Inflammatory macrophage (primary cell): ENCODE data around the gene ABCB9.
"Not testable (repeated sequence)": the region's sequence is repeated elsewhere in the genome, so short reads cannot be mapped to it uniquely, and the experiment has no call there.

Source experiments
- DNase-seq, 2 donors: peaks; one replicate each; pipeline ENCODE4 v3.0.0-alpha.2; 2020 to 2022
- total RNA-seq, 18 experiments: gene quantifications; one replicate each; lab custom pipeline; 2026; ENCODE audit warnings: mixed read lengths in 6 of 18, inconsistent platforms in 2 of 18; lab: John Stamatoyannopoulos, UW

The ABCB9 gene
- total RNA-seq, result 4.1 to 35.8 (median 14.1) reads per million in 18 experiments

DNA sequence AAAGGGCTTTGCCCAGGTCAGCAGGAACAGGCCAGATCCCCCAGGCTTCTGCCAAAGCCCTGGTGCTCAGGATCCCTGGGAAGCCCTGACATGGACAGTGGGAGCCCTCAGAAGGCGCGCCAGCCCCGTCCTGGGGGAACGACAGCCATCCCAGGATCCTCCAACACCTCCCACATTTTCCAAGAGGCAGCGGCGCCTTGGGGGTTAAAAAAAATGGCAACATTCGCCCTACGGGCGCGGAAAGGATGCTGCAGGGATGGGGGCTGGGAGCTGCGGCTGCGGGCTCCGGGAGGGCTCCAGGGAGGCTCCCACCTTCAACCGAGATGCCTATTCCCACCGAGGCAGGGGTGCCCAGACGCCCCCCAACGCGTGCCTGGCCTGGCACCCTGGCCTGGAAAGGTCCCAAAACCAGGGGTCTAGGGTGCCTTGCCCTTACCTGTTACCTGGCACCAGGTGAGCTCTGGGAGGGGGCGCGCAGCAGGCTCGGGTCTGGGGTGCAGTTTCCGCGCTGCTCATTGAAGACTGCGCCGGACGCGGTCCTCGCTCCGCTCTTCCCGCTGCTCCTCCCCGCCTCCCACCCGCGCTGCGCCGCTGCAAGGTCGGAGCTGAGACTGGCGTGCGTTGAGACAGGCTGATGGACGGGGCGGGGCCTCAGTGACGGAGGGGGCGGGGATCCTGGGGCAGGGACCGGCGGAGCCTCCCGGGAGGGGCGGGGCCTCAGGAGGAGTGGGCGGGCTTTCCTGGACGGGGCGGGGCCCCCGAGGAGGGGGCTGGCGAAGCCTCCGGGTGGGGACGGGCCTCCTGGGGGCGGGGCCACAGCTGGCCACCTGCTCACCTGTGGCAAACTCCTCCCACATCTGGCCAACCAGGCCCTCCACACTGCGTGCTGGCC, at the start of gene ABCB9:
ABCB9 (minus strand) TSS at position 613 of the 892 bp plus-strand sequence. CDS start 6,228 bp downstream, outside the sequence.
- peak; percentile 91 to 95 for DNase-seq

DNA sequence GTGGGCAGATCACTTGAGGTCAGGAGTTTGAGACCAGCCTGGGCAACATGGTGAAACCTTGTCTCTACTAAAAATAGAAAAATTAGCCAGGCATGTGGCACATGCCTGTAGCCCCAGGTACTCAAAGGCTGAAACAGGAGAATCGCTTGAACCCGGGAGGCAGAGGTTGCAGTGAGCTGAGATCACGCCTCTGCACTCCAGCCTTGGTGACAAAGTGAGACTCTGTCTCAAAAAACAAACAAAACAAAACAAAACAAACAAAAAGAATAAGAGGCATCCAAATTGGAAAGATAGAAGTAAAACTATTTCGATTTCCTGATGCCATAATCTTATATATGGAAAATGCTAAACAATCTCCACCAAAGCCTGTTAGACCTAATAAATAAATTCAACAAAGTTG, 48.2 kb upstream of the ABCB9 start:
- DNase-seq, result not testable (repeated sequence)

DNA sequence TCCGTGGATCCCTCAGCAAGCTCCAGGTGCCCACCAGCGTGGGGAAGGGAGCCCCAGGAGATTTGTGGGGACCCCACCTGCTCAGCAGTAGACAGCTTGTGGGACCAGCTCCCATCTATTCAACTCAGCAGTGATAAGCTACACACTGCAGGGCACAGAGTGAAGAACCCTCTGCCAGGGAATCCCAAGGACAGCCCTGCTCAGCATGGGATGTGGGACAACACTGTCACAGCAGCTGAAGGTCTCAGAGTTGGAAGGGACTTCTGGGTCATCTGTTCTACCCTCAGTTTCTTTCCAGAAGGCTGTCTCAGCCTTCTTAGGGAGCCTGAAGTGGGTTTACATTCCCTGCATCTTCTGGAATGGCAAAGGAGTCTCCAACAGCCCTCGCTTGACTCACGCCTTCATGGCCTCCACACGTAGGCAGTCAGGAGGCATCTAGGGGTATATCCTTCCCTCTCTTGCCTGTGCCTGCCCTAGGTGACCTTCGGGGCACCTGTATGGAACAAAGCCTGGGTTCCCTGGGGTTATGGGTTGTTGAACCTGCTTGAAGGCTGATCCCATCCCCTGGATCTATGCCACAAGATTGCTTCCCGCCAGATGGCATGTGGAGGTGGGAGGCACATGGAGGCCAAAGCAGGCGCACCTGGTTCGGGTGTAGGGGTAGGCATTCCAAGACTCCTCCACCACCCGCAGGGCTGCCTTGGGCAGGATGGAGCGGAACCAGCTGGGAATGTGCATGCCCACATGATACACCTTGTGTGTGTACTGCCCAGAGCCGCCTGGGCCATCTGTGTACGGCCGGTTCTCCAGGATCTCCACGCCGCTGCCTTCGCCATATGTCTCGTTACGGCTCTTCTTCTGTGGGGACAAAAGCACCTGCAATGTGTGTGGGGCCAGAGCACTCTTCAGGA, 47.2 kb upstream of the ABCB9 start:
- DNase-seq, result no peak

DNA sequence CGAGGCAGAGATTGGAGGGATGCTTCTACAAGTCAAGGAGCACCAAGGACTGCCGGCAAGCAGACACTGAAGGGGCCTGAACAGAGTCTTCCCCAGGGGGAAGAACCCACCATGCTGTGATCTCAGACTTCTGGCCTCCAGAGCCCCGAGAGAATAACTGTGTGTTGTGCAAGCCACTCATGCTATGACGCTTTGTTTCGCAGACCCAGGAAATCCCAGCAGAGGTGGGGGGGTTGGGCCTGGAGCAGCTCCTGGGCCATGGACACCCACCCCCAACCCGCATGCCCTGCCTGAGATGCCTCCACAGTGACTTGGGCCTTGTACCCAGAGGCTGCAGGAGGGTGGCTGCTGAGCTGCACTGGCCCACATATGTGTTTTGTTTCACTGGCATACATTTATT, 45.4 kb upstream of the ABCB9 start:
- DNase-seq, result no peak

DNA sequence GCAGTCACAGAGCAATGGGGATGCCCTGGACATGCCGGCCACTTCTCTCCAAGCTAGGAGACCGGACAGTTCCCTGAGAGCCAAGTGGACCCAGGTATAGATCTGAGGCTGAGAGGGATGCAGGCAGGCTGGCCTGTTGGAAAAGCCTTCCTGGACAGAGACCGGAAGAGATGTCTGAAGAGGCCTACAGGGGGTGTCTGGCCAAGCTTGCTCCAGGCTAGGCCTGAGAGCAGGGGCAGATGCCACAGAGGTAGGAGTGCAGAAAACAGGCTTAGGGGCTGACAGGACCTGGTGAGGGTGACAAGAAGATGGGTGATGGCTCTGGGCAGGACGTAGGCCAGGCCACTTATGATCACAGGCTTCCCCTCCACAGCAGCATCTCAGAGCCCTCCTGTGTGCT, 44.4 kb upstream of the ABCB9 start:
- DNase-seq, result no peak

DNA sequence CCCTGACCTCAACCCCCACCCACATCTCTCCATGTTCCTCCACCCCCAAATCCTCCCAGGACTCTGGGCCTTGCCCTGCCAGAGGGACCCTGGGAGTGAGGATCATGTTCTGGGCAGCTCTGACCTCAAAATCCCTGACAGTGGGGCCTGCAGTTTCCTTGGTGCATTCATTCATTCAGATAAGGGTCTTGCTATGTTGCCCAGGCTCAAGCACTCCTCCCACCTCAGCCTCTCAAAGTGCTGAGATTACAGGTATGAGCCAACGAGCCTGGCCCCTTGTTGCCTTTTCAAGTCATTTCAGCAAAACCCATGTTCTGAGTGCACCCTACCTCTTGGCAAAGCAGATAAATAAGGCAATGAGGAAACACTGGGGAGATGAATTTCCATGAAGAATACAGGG, 43.8 kb upstream of the ABCB9 start:
- DNase-seq, result no peak

DNA sequence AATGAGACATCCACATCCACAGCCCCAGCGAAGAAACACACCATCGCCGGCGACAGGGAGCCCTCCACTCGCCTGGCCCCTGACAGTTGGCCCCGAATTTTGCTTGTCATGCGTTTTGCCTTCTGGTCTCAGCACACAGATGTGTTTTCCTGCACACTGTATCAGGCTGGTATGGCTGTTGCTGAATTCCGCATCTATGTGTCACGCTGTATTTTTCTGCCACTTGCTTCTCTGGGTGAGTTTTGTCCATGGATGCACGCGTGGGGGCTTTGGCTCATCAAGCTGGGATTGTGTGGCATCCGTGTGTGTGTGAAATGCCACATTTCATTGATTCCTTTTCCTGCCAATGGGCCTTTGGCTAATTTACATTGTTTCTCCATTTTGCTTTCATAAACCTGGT, 40.7 kb upstream of the ABCB9 start:
- no peak for DNase-seq

DNA sequence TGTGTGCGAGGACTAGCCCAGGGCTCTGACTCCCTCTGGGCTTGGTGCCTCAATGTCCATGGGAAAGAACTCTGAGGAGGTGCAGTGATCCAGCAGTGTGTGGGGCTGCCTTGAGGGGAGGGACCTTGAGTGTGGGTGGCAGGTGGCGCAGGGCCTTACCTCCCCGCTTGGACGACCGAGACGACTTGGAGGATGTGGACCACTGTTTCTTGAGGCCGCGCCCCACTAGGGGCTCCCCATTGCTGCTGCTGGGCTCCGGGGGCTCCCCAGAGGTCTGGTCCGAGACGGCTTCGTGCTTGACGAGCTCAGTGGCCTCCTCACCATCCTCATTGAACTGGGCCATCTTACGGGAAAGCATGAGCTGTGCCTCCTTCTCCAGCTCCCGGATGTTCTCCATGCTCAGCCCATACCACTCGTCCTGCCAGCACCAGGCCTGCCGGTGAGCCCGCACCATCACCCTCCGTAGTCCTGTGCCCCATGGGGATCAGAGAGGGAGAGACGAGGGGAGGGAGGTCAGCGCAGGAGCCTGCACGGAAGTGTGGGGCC, 38.9 kb upstream of the ABCB9 start:
- DNase-seq, result no peak

DNA sequence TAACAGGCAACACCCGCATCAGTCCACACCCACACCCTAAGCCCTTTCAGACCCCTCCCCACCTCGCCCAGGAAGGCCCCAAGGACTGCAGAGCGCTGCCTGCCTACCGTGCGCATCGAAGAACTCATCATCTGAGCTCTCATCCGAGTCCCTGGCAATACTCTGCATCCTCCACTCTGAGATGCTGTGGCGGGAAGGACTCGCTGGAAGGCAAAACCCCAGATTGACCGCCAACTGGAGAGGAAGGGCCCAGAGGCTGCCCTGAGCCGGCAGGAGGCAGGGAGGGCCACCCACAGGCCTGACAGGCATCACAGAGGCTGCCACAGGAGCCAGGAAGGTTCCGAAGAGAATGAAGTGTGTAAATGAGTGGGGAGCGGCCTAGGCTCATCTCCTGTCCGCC, 38.0 kb upstream of the ABCB9 start:
- DNase-seq, result no peak

DNA sequence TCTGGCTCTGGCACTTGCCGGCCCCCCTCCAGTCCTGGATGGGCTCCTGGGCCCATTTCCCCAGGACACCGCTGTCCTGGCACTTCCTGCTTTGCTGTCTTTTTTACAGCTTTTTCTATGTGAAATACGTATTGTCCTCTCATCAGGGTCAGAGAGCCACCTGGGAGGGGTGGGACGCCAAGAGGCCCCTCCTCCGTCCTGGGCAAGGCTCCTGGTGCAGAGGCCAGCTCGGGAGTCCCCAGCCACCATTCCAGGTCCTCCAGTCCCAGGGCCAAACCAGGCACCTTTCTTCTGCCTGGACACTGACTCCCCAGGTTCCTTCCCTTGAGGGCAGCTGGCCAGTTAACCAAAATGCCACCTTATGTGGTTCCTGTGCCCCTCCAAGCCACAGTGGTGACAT, 37.0 kb upstream of the ABCB9 start:
- no peak for DNase-seq

DNA sequence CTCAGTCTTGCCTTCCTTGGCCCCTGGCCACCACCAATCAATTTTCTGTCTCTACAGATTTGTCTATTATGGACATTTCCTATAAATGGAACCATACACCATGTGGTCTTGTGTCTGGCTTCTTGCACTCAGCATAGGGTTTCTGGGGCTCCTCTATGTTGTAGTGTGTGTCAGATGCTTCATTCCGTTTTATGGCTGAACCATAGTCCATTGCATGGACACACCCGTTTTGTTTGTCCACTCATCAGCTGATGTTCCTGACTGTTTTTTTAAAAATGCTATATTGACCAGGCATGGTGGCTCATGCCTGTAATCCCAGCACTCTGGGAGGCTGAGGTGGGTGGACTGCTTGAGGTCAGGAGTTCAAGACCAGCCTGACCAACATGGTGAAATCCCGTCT, 35.2 kb upstream of the ABCB9 start:
- DNase-seq, result no peak

DNA sequence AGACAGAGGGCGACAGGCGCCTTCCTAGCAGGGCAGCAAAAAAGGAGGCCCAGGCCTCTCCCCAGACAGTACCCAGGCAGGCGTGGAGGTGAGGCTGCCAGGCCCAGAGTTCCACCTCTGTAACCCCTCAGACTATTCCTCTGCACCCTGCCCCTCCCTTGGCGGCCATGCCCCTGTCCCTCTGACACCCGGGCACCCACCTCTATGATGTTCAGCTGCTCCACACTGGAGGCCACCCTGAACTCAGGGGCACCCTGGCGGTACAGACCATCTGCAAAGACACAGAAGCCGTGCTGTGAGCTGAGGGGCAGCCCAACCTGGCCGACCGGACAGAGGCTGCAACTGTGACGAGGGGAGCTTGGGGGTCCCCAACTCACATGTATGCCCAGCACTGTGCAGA, 34.3 kb upstream of the ABCB9 start:
- DNase-seq, result no peak

DNA sequence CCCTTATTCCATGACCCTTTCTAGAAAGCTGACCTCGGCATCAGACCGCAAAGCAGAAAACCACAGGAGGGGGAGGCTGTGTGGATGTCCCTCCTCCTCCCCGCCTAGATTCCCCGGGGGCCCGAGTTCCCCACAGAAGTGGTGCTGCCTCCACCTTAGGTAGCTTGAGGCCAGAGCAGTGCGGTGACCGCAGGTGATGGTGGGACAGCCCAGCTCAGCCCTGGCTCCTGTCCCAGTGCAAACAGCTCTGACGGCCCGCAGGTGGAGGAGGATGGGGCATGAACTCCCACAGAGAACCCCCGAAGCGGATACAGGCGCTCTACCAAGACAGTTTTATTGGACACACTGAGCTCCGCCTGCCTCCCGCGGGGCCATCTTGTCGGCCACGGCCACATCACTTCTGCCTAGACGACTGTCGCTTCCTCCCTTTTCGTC, 33.7 kb upstream of the ABCB9 start:
- DNase-seq, result no peak

DNA sequence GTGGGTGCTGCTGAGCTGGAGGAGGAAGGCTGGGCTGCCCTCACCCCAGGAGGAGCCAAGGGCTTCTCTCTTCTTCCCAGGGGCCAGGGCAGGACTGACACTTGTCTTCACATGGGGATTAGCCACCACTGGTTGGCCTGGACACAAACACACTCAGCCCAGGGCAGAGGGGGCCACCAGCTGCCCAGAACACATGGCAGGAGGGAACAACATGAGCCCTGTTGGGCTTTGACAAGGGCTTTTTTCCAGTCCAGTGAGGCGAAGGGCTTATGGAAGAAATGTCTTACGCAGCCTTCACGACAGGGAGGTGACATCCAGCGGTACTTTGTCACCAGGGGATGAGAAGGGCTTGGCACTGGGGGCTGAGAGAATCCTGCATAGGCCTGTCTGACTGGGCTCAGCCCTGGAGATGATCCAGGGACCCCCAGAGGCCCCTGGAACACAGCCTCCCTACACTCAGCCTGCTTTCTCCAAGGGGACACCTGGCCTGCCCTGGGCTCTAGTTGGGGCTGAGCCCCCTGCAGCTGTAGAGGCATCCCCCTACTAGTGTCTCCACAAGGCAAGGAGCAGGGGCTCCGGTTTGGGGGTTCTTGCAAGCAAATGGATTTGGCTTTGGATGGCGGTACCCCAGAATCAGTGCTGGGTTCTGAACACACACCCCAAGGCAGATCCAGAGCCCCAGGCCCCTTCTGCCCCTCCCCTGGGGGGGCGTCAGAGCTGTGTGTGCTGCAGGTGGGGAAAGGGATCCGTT, 33.1 kb upstream of the ABCB9 start:
- no peak for DNase-seq

DNA sequence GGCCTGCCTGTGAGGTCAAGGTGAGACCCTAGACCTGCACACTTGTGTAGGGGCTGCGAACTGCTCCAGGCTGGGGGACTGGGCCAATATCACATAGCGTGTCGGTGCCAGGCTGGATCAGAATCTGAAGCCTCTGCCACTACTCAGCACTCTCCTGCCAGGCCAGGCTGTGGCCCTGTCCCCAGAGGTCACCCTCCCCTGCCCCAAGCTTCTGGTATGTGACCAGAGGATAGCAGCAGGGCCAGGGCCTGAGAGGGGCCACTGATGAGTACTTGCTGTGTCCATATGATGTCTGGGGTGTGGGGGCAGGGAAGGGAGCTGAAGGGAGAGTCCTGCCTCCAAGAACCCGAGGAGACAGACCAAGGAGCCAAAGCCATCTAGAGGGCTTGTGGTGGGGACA, 32.1 kb upstream of the ABCB9 start:
- DNase-seq, result no peak

DNA sequence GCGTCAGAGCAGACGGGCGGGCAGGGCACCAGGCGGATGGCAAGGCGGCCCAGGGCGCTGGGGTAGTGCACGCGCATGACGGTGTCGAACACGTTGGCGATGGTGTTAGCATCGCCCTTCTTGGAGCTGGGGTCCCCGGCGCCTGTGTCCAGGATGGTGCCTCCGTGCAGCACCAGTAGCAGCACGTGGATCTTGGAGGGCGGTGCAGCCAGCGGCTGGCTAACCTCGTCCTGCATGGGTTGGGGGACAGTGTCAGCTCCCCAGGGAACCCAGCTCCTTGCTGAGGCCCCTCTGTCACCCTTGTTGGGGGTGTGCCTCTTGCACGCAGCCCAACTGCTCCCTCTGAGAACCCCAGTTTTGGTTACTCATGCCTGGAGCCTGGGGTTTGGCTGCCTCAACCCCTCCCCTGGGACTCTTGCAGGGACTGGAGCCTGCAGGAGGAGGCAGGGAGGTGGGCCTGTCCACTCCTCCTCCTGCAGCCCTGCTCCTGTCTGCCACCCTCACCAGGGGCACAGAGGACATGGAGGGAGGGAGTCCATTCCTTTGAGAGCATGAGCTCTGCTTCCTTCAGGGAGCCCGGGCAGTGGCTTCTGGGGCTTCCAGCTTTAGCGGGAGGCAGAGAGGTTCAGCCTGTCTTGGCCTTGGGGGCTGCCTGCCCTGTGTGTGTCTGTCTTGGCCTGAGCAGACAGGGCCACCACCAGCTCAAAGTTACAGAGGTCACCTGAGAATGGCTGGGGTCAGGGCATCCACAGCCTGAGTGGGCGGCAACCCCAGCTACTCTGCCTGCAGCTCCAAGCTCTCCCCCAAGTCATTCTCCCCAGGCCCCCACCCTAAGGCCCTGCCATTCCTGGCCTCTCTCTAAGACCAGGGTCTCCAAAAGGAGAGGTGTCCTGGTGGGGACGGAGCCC, 31.3 kb upstream of the ABCB9 start:
- DNase-seq, result no peak

DNA sequence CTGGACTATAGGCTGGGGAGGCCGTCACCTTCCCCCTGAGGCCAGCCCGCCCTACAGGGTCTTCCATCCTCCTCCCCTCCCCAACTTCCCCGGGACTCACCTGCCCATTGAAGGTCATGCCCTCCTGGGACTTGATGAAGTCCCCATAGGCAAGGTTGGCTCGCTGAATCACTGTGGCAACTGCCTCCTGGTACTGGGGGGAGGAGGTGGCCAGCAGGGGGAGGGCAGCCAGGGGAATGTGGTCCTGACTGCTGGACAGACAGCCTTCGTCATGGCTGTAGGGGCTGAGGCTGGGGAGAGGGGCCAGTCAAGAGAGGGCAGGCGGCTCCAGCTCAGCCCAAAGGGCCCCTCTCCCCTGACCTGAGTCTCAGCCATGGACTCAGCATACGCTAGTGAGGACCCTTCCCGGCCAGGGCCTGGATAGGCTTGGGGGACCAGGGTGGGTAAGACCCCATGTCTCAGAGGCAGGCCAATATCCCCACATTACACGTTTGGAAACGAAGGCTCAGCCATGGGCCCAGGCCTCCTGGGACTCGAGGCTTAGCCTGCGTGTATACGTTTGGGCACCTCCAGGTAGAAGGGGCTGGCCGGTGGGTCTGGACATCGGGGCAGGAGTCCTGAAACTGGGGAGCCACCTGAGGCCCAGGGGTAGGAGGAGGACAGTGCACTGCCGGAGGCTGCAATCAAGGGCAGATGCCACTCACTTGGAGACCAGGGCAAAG, 30.5 kb upstream of the ABCB9 start:
- DNase-seq, result no peak

DNA sequence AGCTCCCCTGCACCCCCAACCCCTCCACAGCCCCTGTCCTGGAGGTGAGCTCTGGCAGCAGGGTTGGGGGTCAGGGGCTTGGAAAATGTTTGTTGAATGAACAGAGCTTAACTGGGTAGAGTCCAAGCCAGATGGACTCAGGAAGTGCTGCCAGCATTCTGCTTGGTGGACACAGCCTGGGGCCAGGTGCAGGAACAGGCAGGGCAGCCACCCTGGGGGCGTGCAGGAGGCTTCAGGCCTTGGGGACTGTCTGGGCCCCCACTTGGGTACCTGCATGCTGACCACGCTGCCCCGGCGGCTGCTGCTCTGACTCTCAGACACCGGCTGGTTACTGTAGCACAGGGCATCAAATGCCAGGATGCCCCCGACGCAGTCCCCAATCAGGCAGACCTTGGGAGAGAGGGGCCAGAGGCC, 29.9 kb upstream of the ABCB9 start:
- no peak for DNase-seq

DNA sequence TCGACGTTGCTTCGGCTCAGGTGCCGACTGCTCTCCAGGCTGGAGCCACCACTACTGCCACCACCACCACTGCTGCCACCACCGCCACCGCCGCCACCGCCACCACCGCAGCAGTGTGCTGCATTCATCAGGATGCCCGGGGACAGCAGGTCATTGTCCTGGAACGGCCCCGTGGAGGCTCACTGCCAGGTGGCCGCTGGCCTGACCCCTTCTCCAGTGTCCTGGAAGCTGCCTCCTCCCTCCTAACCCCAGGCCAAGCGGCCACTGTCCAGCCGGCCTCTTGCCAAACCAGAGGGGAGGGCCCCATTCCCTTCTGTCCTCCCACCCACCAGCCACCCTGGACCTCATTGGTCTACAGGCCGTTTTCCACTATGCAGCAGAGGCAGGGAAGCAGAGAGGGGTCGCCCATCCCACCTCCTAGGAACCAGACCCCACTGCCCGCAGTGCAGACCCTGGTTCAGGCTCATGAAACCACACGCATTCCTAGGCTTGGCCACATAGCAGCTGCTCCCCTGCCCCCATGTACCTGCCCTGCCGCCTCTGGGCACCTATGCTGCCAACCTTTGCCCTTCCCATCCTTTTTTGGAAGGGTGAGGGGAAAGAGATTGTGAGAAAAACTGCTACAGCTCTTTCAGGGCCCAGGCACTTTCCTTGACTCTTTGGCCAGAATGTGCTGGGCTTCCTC, 29.4 kb upstream of the ABCB9 start:
- no peak for DNase-seq
